ENCODE measurements around the gene RIC1.
A peak's percentile ranks its signal among the peaks of the same experiment; 100 is the strongest.
"Not testable (repeated sequence)": the region's sequence is repeated elsewhere in the genome, so short reads cannot be mapped to it uniquely, and the experiment has no call there.

Gene RIC1

GRCh38 chr9:5790923-5791322 is 162.0 kb downstream of the RIC1 start:
- no peak for DNase-seq

GRCh38 chr9:5791870-5792269 is 163.0 kb downstream of the RIC1 start:
- DNase-seq = no peak

GRCh38 chr9:5793812-5794211 is 164.9 kb downstream of the RIC1 start:
- no peak for DNase-seq

GRCh38 chr9:5796298-5796697 is 167.4 kb downstream of the RIC1 start:
- DNase-seq = no peak

GRCh38 chr9:5798581-5798980 is 169.7 kb downstream of the RIC1 start:
- DNase-seq = no peak

- DNase-seq = peak; percentile 44
These were observed 170.4 kb downstream of the RIC1 start for GRCh38 chr9:5799314-5799713.

- not testable (repeated sequence) for DNase-seq
These were observed 171.5 kb downstream of the RIC1 start for GRCh38 chr9:5800378-5800777.

- peak; percentile 25 for DNase-seq
These were observed 172.2 kb downstream of the RIC1 start for GRCh38 chr9:5800969-5801738.

GRCh38 chr9:5801739-5802113 is 172.8 kb downstream of the RIC1 start:
- DNase-seq = no peak

- DNase-seq = no peak
These were observed 176.6 kb downstream of the RIC1 start for GRCh38 chr9:5805478-5805877.

- no peak for DNase-seq
These were observed 182.8 kb downstream of the RIC1 start for GRCh38 chr9:5811751-5812150.

GRCh38 chr9:5813824-5814223 is 184.9 kb downstream of the RIC1 start:
- DNase-seq = no peak

- no peak for DNase-seq
These were observed 186.6 kb downstream of the RIC1 start for GRCh38 chr9:5815461-5815860.

- peak; percentile 71 for DNase-seq
These were observed 189.0 kb downstream of the RIC1 start for GRCh38 chr9:5817862-5818261.

- DNase-seq = no peak
These were observed 189.7 kb downstream of the RIC1 start for GRCh38 chr9:5818424-5819142.

GRCh38 chr9:5819174-5819573 is 190.3 kb downstream of the RIC1 start:
- no peak for DNase-seq

GRCh38 chr9:5820425-5820824 is 191.5 kb downstream of the RIC1 start:
- DNase-seq = no peak

- no peak for DNase-seq
These were observed 196.3 kb downstream of the RIC1 start for GRCh38 chr9:5825223-5825622.
